GM21619 (cell line): Measurements from ENCODE around the gene OR4N5.

Source experiments
- ATAC-seq: cut with Tn5 transposase; IDR thresholded peaks from one replicate; pipeline ENCODE4 v1.9.1; 2021; ENCODE audit not compliant: unreplicated experiment

OR4N5 gene

DNA sequence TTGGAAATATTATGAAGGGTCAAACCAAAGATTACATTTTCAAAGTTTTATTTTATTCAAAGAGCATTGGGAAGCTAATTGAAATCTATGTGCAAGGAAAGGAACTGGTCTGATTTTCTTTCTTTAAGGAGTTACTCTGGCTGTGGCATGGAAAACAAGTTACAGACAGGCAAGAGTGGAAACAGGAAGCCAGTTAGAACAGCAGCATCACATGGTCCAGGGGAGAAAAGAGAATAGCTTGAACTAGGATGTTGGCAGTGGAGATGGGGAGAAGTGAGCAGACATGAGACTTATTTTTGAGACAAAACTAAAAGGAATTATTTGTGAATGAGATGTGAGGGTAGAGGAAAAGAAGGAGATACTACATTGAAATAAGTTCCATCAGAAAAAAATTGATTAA lies 55.5 kb downstream of the OR4N5 start:
- ATAC-seq = no peak
